HG02852 (cell line): ENCODE results near the gene METTL2B.
A peak's percentile ranks its signal among the peaks of the same experiment; 100 is the strongest.
"Not testable (repeated sequence)": the region's sequence is repeated elsewhere in the genome, so short reads cannot be mapped to it uniquely, and the experiment has no call there.

ENCODE experiments used
- ATAC-seq: cut with Tn5 transposase; IDR thresholded peaks from one replicate; pipeline ENCODE4 v1.9.1; 2021; ENCODE audit warnings: mild to moderate bottlenecking, moderate library complexity; ENCODE audit not compliant: unreplicated experiment

Gene METTL2B

GRCh38 chr7:128454808-128455542, 21.6 kb upstream of the METTL2B start:
- no peak for ATAC-seq

GRCh38 chr7:128455543-128456254, 20.8 kb upstream of the METTL2B start, which contains the start of gene HILPDA:
HILPDA (plus strand) TSS chr7:128455878; CDS start chr7:128457269, 1,391 bp downstream.
- ATAC-seq, result peak; percentile 81

GRCh38 chr7:128456255-128456725, 20.3 kb upstream of the METTL2B start:
- ATAC-seq, result peak; percentile 20

GRCh38 chr7:128457385-128457784, 19.2 kb upstream of the METTL2B start:
- ATAC-seq, result not testable (repeated sequence)

- ATAC-seq, result peak; percentile 13
These were observed 17.6 kb upstream of the METTL2B start for GRCh38 chr7:128458956-128459355.

- ATAC-seq, result peak; percentile 41
These were observed 17.1 kb upstream of the METTL2B start for GRCh38 chr7:128459394-128459878.

GRCh38 chr7:128462460-128462859, 14.1 kb upstream of the METTL2B start:
- no peak for ATAC-seq

- ATAC-seq, result not testable (repeated sequence)
These were observed 13.2 kb upstream of the METTL2B start for GRCh38 chr7:128463345-128463744.

GRCh38 chr7:128463933-128464332, 12.6 kb upstream of the METTL2B start:
- ATAC-seq, result not testable (repeated sequence)

- not testable (repeated sequence) for ATAC-seq
These were observed 9.7 kb upstream of the METTL2B start for GRCh38 chr7:128466871-128467270.

GRCh38 chr7:128477336-128477690, 765 bp downstream of the METTL2B start:
- not testable (repeated sequence) for ATAC-seq

GRCh38 chr7:128479082-128479481, 2.5 kb downstream of the METTL2B start:
- not testable (repeated sequence) for ATAC-seq

- not testable (repeated sequence) for ATAC-seq
These were observed 11.6 kb downstream of the METTL2B start for GRCh38 chr7:128488134-128488533.

- no peak for ATAC-seq
These were observed 20.9 kb downstream of the METTL2B start for GRCh38 chr7:128497405-128497804.

GRCh38 chr7:128505416-128505815, 28.9 kb downstream of the METTL2B start:
- not testable (repeated sequence) for ATAC-seq

GRCh38 chr7:128506819-128507218, 30.3 kb downstream of the METTL2B start:
- ATAC-seq, result not testable (repeated sequence)

GRCh38 chr7:128507321-128507993, 30.9 kb downstream of the METTL2B start:
- not testable (repeated sequence) for ATAC-seq

- not testable (repeated sequence) for ATAC-seq
These were observed 35.1 kb downstream of the METTL2B start for GRCh38 chr7:128511692-128512091.

- not testable (repeated sequence) for ATAC-seq
These were observed 38.7 kb downstream of the METTL2B start for GRCh38 chr7:128515232-128515631.

- not testable (repeated sequence) for ATAC-seq
These were observed 40.5 kb downstream of the METTL2B start for GRCh38 chr7:128517023-128517422.
